AG08396 (cell line): ENCODE data around the gene DKC1.
"Not testable (repeated sequence)": the region's sequence is repeated elsewhere in the genome, so short reads cannot be mapped to it uniquely, and the experiment has no call there.

ENCODE experiments used
- DNase-seq: peaks from one replicate; pipeline ENCODE4 v3.0.0; 2012; ENCODE audit warnings: low spot score, mixed read lengths

The DKC1 gene

DNA sequence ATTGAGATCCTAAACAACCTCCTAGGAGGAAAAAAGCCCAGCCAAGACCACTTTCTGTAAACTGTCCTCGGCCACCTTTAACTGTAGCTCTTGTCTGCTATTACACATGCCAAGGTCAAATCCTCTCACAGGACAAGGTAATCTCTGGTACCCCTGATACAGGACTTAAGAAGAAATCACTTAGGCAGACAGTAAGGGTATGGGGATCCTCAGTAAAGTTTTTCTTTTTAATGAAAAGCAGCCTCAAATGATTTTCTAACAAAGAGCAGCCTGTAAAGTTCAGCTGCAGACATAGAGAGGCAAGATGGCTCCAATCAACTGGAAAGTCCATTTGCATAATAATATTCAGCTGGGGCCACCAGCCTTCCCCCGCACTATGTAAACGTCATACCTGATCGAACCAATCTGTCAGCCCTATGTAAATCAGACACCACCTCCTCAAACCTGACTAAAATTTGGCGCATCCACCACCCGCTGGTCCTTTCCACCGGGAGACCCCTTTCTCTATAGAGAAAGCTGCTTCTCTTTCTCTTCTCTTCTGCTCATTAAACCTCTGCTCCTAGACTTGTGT lies 57.2 kb downstream of the DKC1 start:
- no peak for DNase-seq

DNA sequence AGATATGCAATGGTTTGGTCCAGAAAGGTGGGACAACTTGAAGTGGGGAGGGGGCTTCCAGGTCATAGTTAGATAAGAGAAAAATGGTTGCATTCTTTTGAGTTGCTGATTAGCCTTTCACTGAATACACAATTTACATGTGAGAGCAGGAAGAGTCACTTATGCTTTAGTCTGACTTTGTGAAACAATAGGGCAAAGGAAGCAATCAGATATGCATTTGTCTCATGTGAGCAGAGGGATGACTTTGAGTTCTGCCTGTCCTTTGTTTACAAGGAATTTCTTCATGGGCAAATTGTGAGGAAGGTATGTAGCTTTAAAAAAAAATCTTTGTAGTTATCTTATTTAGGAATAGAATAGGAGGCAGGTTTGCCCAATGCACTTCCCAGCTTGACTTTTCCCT lies 58.9 kb downstream of the DKC1 start:
- no peak for DNase-seq

DNA sequence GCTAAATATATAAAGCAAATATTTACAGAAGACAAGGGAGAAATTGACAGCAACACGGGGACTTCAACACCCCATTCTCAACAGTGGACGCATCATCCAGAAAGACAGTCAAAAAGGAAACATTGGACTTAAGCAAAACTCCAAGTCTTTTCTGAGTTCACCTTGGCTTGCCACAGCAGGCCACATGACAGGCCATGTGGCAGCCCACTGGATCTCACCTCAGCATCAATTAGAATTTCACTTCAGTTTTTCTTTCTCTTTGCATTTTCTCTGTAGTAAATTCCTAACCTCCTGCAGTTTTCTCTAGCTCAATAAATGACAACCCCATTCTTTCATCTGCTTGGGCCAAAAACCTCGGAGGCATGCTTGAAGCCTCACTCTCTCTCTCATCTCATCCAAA lies 59.4 kb downstream of the DKC1 start:
- no peak for DNase-seq

DNA sequence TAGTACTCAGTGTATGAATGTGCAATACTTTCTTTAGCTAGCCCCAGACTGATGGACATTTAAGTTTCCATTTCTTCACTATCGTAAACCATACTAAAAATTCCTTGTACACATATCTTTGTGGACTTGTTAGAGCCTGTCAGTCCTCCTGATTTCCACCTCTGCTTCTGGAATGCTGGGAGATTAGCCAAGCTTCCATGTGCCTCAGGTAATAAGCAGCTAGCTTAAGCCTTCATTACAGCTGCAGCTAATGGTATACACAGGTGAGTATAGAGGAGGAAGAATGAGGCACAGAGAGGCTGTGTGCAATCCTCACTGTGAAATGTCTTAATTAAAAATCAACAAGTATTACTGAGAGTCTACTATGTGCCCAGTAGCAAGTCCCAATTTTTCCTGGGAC lies 62.0 kb downstream of the DKC1 start:
- DNase-seq: no peak

DNA sequence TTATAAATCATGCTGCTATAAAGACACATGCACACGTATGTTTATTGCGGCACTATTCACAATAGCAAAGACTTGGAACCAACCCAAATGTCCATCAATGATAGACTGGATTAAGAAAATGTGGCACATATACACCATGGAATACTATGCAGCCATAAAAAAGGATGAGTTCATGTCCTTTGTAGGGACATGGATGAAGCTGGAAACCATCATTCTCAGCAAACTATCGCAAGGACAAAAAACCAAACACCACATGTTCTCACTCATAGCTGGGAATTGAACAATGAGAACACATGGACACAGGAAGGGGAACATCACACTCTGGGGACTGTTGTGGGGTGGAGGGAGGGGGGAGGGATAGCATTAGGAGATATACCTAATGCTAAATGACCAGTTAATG lies 62.9 kb downstream of the DKC1 start:
- DNase-seq: not testable (repeated sequence)
